ENCODE results near the gene ZNF561. TPM values are rescaled to one million over a fixed set of nuclear protein-coding genes. Genes with fewer than 3 reads are reported as not detected.

Gene ZNF561
- total and polyA plus RNA-seq, 10 of the 15 experiments (the other 5 are each of a cell fraction or from before 2014, with no cell fraction given), result 12.8 to 38.2 (median 22.2) TPM

DNA sequence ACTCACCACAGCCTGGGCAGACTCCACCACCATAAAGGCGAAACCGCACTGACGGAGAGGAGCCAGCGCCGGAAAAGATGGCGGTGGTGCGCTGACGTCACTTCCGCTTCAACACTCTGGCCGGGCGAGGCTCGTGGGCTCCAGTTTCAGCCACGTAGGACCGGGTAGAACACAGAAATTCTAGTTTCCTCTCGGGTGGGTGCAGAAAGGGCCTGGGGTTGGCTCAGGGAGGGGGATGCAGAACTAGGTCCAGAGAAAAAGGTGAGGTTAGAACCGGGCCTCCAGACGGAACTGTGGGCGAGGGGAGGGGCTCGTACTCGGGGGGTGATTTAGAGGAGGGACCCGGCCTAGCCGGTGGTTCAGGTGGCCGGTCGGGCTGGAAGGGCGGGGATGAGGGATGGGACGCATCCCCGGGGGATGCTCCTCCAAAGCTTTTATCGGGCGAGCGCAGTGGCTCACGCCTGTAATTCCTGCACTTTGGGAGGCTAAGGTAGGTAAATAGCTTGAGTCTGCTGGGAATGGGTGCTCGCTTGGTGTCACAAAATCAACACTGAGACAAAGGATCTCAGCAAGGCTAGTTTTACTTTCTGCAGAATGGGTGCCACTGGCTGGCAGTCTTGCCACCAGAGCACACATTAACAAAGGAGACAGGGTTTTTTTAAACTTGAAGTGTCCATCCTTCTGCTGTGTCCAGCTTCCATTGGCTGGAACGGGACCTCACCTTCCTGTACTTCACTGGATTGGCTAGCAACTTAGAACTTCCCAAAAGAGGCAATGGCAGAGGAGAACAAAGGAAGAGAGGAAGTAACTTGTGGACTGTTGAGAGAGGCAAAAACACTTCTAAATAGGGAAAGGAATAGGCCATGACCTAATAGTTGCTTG, at the start of gene ZNF561 (continued):
- TF ChIP-seq, protein P1, sequence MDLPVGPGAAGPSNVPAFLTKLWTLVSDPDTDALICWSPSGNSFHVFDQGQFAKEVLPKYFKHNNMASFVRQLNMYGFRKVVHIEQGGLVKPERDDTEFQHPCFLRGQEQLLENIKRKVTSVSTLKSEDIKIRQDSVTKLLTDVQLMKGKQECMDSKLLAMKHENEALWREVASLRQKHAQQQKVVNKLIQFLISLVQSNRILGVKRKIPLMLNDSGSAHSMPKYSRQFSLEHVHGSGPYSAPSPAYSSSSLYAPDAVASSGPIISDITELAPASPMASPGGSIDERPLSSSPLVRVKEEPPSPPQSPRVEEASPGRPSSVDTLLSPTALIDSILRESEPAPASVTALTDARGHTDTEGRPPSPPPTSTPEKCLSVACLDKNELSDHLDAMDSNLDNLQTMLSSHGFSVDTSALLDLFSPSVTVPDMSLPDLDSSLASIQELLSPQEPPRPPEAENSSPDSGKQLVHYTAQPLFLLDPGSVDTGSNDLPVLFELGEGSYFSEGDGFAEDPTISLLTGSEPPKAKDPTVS (IDR thresholded peaks at IDR 0.05; ENCODE audit: low read depth, low read length), result no peak
- TF ChIP-seq, protein P2, sequence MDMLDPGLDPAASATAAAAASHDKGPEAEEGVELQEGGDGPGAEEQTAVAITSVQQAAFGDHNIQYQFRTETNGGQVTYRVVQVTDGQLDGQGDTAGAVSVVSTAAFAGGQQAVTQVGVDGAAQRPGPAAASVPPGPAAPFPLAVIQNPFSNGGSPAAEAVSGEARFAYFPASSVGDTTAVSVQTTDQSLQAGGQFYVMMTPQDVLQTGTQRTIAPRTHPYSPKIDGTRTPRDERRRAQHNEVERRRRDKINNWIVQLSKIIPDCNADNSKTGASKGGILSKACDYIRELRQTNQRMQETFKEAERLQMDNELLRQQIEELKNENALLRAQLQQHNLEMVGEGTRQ (IDR thresholded peaks at IDR 0.05; ENCODE audit: borderline replicate concordance, low read depth, low read length), result no peak
- TF ChIP-seq ETV6 (conservative IDR thresholded peaks at IDR 0.05 in 1 of 2, IDR thresholded peaks at IDR 0.05 in 1 of 2; ENCODE audit: borderline replicate concordance in 1 of 2, low read depth in 1 of 2) (0 out of 4 replicates have a peak, but pooled peaks of 1 of the 2 experiments have one; percentile 15), SIX5 (IDR thresholded peaks at IDR 0.05; ENCODE audit: low read depth, low read length, severe bottlenecking) (peak; percentile 54), MXI1 (IDR thresholded peaks at IDR 0.05; ENCODE audit: low read depth, low read length) (peak; percentile 54; the same call in 1 of the 2 replicates), POLR2A (IDR thresholded peaks at IDR 0.05; ENCODE audit: low read depth, low read length) (peak; percentile 93), WRNIP1 (IDR thresholded peaks at IDR 0.05; ENCODE audit: borderline replicate concordance, low read depth, low read length) (no peak), SRF (IDR thresholded peaks at IDR 0.05; ENCODE audit: low read depth in 2 of 2, low read length in 2 of 2) (peak in 1 of 2 experiments; percentile 74; a peak in 2 of 4 replicates), STAT1 (conservative IDR thresholded peaks at IDR 0.05) (0 out of 2 replicates have a peak, but pooled peaks have one; percentile 63), YBX1 (IDR thresholded peaks at IDR 0.05) (no peak)
- TF ChIP-seq, protein P3, sequence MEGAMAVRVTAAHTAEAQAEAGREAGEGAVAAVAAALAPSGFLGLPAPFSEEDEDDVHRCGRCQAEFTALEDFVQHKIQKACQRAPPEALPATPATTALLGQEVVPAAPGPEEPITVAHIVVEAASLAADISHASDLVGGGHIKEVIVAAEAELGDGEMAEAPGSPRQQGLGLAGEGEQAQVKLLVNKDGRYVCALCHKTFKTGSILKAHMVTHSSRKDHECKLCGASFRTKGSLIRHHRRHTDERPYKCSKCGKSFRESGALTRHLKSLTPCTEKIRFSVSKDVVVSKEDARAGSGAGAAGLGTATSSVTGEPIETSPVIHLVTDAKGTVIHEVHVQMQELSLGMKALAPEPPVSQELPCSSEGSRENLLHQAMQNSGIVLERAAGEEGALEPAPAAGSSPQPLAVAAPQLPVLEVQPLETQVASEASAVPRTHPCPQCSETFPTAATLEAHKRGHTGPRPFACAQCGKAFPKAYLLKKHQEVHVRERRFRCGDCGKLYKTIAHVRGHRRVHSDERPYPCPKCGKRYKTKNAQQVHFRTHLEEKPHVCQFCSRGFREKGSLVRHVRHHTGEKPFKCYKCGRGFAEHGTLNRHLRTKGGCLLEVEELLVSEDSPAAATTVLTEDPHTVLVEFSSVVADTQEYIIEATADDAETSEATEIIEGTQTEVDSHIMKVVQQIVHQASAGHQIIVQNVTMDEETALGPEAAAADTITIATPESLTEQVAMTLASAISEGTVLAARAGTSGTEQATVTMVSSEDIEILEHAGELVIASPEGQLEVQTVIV (IDR thresholded peaks at IDR 0.05; ENCODE audit: borderline replicate concordance, partially characterized antibody), result peak; percentile 61
- TF ChIP-seq, protein P4, sequence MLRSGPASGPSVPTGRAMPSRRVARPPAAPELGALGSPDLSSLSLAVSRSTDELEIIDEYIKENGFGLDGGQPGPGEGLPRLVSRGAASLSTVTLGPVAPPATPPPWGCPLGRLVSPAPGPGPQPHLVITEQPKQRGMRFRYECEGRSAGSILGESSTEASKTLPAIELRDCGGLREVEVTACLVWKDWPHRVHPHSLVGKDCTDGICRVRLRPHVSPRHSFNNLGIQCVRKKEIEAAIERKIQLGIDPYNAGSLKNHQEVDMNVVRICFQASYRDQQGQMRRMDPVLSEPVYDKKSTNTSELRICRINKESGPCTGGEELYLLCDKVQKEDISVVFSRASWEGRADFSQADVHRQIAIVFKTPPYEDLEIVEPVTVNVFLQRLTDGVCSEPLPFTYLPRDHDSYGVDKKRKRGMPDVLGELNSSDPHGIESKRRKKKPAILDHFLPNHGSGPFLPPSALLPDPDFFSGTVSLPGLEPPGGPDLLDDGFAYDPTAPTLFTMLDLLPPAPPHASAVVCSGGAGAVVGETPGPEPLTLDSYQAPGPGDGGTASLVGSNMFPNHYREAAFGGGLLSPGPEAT (IDR thresholded peaks at IDR 0.05; ENCODE audit: low read depth), result peak; percentile 98
- TF ChIP-seq, protein P5, sequence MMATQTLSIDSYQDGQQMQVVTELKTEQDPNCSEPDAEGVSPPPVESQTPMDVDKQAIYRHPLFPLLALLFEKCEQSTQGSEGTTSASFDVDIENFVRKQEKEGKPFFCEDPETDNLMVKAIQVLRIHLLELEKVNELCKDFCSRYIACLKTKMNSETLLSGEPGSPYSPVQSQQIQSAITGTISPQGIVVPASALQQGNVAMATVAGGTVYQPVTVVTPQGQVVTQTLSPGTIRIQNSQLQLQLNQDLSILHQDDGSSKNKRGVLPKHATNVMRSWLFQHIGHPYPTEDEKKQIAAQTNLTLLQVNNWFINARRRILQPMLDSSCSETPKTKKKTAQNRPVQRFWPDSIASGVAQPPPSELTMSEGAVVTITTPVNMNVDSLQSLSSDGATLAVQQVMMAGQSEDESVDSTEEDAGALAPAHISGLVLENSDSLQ (IDR thresholded peaks at IDR 0.05), result peak; percentile 20; the same call in 1 of the 2 replicates
- TF ChIP-seq, protein P6, sequence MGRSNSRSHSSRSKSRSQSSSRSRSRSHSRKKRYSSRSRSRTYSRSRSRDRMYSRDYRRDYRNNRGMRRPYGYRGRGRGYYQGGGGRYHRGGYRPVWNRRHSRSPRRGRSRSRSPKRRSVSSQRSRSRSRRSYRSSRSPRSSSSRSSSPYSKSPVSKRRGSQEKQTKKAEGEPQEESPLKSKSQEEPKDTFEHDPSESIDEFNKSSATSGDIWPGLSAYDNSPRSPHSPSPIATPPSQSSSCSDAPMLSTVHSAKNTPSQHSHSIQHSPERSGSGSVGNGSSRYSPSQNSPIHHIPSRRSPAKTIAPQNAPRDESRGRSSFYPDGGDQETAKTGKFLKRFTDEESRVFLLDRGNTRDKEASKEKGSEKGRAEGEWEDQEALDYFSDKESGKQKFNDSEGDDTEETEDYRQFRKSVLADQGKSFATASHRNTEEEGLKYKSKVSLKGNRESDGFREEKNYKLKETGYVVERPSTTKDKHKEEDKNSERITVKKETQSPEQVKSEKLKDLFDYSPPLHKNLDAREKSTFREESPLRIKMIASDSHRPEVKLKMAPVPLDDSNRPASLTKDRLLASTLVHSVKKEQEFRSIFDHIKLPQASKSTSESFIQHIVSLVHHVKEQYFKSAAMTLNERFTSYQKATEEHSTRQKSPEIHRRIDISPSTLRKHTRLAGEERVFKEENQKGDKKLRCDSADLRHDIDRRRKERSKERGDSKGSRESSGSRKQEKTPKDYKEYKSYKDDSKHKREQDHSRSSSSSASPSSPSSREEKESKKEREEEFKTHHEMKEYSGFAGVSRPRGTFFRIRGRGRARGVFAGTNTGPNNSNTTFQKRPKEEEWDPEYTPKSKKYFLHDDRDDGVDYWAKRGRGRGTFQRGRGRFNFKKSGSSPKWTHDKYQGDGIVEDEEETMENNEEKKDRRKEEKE (IDR thresholded peaks at IDR 0.05), result no peak
- TF ChIP-seq, protein P7, sequence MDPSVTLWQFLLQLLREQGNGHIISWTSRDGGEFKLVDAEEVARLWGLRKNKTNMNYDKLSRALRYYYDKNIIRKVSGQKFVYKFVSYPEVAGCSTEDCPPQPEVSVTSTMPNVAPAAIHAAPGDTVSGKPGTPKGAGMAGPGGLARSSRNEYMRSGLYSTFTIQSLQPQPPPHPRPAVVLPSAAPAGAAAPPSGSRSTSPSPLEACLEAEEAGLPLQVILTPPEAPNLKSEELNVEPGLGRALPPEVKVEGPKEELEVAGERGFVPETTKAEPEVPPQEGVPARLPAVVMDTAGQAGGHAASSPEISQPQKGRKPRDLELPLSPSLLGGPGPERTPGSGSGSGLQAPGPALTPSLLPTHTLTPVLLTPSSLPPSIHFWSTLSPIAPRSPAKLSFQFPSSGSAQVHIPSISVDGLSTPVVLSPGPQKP (IDR thresholded peaks at IDR 0.05; ENCODE audit: low read depth, low read length), result peak; percentile 96

Data from GM12878 (cell line).